ENCODE results near the gene CTXN2. TPM values are rescaled to one million over a fixed set of nuclear protein-coding genes. Genes with fewer than 3 reads are reported as not detected.

Gene CTXN2
- total and polyA plus RNA-seq, 2 donors (not counting 1 experiment from before 2014, with no cell fraction given), result 0.10 TPM; not detected in 1

DNA sequence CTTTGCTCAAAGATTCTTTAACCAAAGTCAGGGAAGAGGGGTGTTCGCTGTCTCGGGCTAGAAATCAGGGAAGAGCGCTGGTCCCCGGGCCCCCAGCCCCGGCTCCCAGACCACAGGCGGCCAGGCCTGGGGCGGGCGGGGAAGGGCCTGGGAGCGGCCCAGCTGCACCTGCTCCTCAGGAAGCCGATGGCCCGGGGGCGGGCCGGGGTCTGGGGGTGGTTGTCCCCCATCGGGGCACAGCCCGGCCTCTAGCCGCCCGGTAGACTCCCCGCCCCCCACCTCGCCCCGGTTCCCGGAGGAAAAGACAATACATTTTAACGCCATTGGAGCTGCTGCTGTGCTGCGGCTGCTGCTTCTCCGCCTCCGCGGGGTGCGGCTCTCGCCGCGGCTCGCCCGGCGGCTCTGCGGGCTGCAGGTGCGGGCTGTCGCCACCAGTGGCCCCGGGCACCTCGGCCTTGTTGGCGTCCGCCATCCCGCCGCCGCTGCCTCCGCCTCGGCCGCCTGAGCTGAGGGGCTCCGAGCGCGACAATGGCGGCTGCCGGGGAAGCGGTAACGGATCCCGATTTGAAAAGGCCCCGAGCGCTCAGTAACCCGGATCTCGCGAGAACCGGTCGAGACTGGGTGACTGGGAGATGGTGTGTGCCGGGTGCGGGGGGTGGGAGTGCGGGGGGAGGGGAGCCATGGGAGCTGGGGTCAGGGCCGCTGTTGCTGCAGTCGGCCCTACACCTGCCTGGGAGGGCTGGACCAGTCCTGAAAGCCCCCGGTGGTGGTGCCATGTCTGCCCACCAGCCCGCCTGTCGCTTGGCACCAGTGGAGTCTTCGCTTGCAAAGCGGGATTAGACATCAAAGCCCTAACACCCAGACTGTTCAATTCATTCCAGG lies 13.5 kb upstream of the CTXN2 start, which contains the start of gene MYEF2:
Gene MYEF2 (minus strand): TSS at position 530 of the 882 bp plus-strand sequence. CDS start 58 bp downstream, at position 472.
- Mint-ChIP-seq H3K9me3 (ENCODE audit: insufficient read depth) (no peaks in the 10 kb centered on the region), H3K27me3 (peaks cover 17% of the 10 kb centered on the region), H3K27ac (peak within 1 kb of the TSS; percentile 92), H3K4me1 (peaks cover 18% of the 10 kb centered on the region), H3K4me3 (peak within 1 kb of the TSS; percentile 95)
- H2AFZ ChIP-seq (ENCODE audit: insufficient read depth, low read depth, low read length, poor library complexity, severe bottlenecking), result peak within 1 kb of the TSS; percentile 83
- WGBS (ENCODE audit: insufficient coverage), result 2% methylated on average over 68 of the region's 71 CpGs
- H3K4me1 ChIP-seq (ENCODE audit: control insufficient read depth in 2 of 2, insufficient read depth in 2 of 2, low read length in 2 of 2), result peaks cover 8 to 11% of the 10 kb centered on the region in 2 donors
- H3K9ac ChIP-seq (ENCODE audit: low read length), result peak within 1 kb of the TSS; percentile 79
- ATAC-seq (ENCODE audit: low read depth) (peak; percentile 72), DNase-seq (peak; percentile 80)
- H3K79me2 ChIP-seq (ENCODE audit: control insufficient read depth, insufficient read depth, low read length), result peaks cover 15% of the 10 kb centered on the region
- ChIA-PET POLR2A (no interaction called here), CTCF (interaction anchor here (1.6 kb wide), 1 partner anchor 21 kb away, joined by 3 read pairs; no protein-coding TSS in a partner anchor)
- H3K36me3 ChIP-seq (replicated peaks in 1 of 2; ENCODE audit: control extremely low read depth in 1 of 2, control insufficient read depth in 1 of 2, extremely low read depth in 1 of 2, insufficient read depth in 2 of 2, low read length in 1 of 2), result no peaks in the 10 kb centered on the region
- H3K9me3 ChIP-seq (ENCODE audit: control extremely low read depth in 1 of 3, control insufficient read depth in 2 of 3, insufficient read depth in 1 of 3, low read length in 2 of 3), result no peaks in the 10 kb centered on the region
- H3K27me3 ChIP-seq (replicated peaks in 1 of 4; ENCODE audit: control extremely low read depth in 1 of 4, control insufficient read depth in 3 of 4, insufficient read depth in 4 of 4, low read length in 3 of 4), result peaks cover 0 to 5% (median 2%) of the 10 kb centered on the region in 4 experiments
- peak within 1 kb of the TSS; percentile 21 to 81 for H3K27ac ChIP-seq (ENCODE audit: low read length in 2 of 2)
- TF ChIP-seq, protein P1, sequence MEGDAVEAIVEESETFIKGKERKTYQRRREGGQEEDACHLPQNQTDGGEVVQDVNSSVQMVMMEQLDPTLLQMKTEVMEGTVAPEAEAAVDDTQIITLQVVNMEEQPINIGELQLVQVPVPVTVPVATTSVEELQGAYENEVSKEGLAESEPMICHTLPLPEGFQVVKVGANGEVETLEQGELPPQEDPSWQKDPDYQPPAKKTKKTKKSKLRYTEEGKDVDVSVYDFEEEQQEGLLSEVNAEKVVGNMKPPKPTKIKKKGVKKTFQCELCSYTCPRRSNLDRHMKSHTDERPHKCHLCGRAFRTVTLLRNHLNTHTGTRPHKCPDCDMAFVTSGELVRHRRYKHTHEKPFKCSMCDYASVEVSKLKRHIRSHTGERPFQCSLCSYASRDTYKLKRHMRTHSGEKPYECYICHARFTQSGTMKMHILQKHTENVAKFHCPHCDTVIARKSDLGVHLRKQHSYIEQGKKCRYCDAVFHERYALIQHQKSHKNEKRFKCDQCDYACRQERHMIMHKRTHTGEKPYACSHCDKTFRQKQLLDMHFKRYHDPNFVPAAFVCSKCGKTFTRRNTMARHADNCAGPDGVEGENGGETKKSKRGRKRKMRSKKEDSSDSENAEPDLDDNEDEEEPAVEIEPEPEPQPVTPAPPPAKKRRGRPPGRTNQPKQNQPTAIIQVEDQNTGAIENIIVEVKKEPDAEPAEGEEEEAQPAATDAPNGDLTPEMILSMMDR (IDR thresholded peaks at IDR 0.05), result peak; percentile 35
- TF ChIP-seq EZH2 (IDR thresholded peaks at IDR 0.05; ENCODE audit: borderline replicate concordance, insufficient read depth, low read depth, low read length, poor library complexity, severe bottlenecking), result no peak
- intact Hi-C loops (cut with micrococcal nuclease), result loop anchor here (2.0 to 5.0 kb wide), 4 partner anchors 153 to 1444 kb away; partner anchors contain the start of genes CEP152, DTWD1, DUT and EID1
- peak within 1 kb of the TSS; percentile 47 to 71 (median 67) for H3K4me3 ChIP-seq (ENCODE audit: control extremely low read depth in 1 of 5, extremely low read depth in 1 of 5, insufficient read depth in 1 of 5, low read depth in 2 of 5, low read length in 4 of 5)
- H4K20me1 ChIP-seq (ENCODE audit: control insufficient read depth, insufficient read depth, low read length, poor library complexity, severe bottlenecking), result no peaks in the 10 kb centered on the region
- H3K4me2 ChIP-seq (replicated peaks; ENCODE audit: low read depth, low read length, poor library complexity, severe bottlenecking), result peak within 1 kb of the TSS; percentile 80

DNA sequence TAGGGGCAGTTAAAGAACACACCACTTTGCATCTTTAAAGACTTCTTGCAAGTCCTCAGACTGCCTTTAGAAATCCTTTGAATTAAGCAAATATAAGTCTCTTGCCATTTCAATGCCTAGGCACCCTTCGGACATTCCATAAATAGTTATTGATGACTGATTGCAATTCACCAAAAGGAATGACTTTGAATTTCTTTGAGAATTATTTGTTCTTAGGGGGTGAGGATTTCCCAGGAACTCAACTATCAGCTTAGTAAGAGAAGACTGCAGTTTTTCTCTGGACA lies 12.9 kb upstream of the CTXN2 start:
- no peak overlapping the region for H3K27ac ChIP-seq (ENCODE audit: low read length in 2 of 2)
- no peak for TF ChIP-seq EZH2 (IDR thresholded peaks at IDR 0.05; ENCODE audit: borderline replicate concordance, insufficient read depth, low read depth, low read length, poor library complexity, severe bottlenecking)
- TF ChIP-seq, protein P1 (IDR thresholded peaks at IDR 0.05), result no peak
- H3K27ac Mint-ChIP-seq, result peak overlapping the region; percentile 33
- H3K27me3 ChIP-seq (replicated peaks in 1 of 4; ENCODE audit: control extremely low read depth in 1 of 4, control insufficient read depth in 3 of 4, insufficient read depth in 4 of 4, low read length in 3 of 4), result peaks cover 0 to 5% (median 2%) of the 10 kb centered on the region in 4 experiments
- H3K27me3 Mint-ChIP-seq, result peaks cover 18% of the 10 kb centered on the region
- peak overlapping the region; percentile 83 for H2AFZ ChIP-seq (ENCODE audit: insufficient read depth, low read depth, low read length, poor library complexity, severe bottlenecking)
- CTCF ChIA-PET, result no interaction called here
- no peaks in the 10 kb centered on the region for H3K9me3 ChIP-seq (ENCODE audit: control extremely low read depth in 1 of 3, control insufficient read depth in 2 of 3, insufficient read depth in 1 of 3, low read length in 2 of 3)
- no peak for ATAC-seq (ENCODE audit: low read depth)
- DNase-seq, result no peak
- H3K4me1 ChIP-seq (ENCODE audit: control insufficient read depth in 2 of 2, insufficient read depth in 2 of 2, low read length in 2 of 2), result peaks cover 8 to 11% of the 10 kb centered on the region in 2 donors
- WGBS (ENCODE audit: insufficient coverage), result no CpG with 5 or more reads among the region's 1 CpG
- no peaks in the 10 kb centered on the region for H4K20me1 ChIP-seq (ENCODE audit: control insufficient read depth, insufficient read depth, low read length, poor library complexity, severe bottlenecking)
- H3K4me1 Mint-ChIP-seq, result peaks cover 18% of the 10 kb centered on the region
- H3K9ac ChIP-seq (ENCODE audit: low read length), result peak overlapping the region; percentile 79
- H3K4me3 ChIP-seq (ENCODE audit: control extremely low read depth in 1 of 5, extremely low read depth in 1 of 5, insufficient read depth in 1 of 5, low read depth in 2 of 5, low read length in 4 of 5), result peak overlapping the region in 3 of 5 experiments; percentile 67 to 71 (median 68)
- POLR2A ChIA-PET, result no interaction called here
- peaks cover 12% of the 10 kb centered on the region for H3K79me2 ChIP-seq (ENCODE audit: control insufficient read depth, insufficient read depth, low read length)
- H3K4me2 ChIP-seq (replicated peaks; ENCODE audit: low read depth, low read length, poor library complexity, severe bottlenecking), result peak overlapping the region; percentile 80
- intact Hi-C loops (cut with micrococcal nuclease), result loop anchor here (2.0 to 5.0 kb wide), 4 partner anchors 152 to 1444 kb away; partner anchors contain the start of genes CEP152, DTWD1, DUT and EID1
- no peaks in the 10 kb centered on the region for H3K9me3 Mint-ChIP-seq (ENCODE audit: insufficient read depth)
- no peaks in the 10 kb centered on the region for H3K36me3 ChIP-seq (replicated peaks in 1 of 2; ENCODE audit: control extremely low read depth in 1 of 2, control insufficient read depth in 1 of 2, extremely low read depth in 1 of 2, insufficient read depth in 2 of 2, low read length in 1 of 2)
- H3K4me3 Mint-ChIP-seq, result peak overlapping the region; percentile 95
